ENCODE data around the gene MRAS. TPM values are rescaled to one million over a fixed set of nuclear protein-coding genes. Genes with fewer than 3 reads are reported as not detected.
"Not testable (repeated sequence)": the region's sequence is repeated elsewhere in the genome, so short reads cannot be mapped to it uniquely, and the experiment has no call there.

MRAS gene
- total RNA-seq, 1 experiment from 2014 or later: 2.3 TPM

DNA sequence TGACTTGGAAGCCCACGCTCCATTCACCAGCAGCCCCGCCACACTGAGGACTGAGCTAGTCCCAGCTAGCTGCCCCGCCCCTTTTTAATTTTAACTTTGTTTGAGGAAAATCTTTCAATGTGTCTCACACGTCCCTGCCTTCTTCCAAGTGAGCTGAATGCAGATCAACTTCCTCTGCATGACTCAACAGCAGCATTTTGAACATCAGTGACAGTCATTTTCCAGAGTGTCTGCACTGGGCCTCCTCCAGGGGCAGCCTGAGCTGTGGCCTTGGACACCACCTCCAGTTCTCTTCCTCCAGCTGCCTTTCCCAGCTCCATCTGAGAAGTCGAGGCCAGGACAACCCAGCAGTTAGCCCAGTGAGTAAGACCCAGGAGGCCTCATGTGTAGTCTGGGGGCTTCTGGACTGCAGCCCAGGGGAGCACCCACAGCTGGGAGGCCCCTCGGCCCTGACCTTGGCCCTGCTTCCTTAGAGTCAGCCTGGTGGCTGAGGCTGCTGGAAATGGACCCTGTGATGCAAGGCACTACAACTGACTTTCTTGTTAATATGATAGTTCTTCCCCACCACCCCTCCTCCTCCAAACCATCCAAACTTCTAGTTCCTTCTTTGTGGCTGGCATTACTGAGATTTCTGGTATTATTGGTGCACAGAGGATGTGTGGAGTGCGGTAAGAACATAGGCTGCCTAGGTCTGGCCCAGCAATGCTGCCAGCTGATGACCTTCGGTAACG is 64.6 kb downstream of the MRAS start:
- DNase-seq (ENCODE audit: low read depth): peak; percentile 71

DNA sequence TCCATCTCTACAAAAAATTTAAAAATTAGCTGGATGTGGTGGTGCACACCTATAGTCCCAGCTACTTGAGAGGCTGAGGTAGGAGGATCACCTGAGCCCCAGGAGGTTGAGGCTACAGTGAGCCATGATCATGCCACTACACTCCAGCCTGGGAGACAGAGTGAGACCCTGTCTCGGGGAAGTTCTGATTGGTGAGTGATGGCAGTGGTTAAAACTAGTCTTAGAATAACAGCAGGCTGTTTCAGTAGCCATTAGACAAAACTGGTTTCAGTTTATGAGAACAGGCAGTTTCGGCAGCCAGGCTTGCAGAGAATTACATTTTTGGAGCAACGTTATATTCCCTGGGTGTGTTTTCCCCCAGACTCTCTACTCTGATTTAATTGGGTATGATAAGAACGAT is 67.9 kb downstream of the MRAS start:
- DNase-seq (ENCODE audit: low read depth): not testable (repeated sequence)

DNA sequence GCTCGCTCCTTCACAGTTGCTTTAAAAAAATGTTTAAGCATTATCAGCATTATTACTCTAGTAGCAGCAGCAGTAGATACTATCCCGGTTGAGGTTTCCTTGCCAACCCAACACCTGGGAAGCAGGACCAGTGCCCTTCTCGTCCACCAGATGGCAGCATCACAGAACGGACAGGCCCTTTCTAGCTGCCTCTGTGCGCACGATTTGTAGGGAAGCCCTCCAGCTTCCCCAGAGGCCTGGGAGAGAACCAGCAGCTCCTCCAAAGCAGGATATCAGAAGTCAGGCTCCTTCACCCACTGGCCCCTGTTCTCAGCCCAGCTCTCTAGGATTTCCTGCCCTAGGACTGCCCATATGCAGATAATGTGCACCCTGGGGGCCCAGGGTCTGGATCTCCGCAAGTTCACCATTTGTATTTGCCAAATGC is 69.2 kb downstream of the MRAS start:
- peak; percentile 82 for DNase-seq (ENCODE audit: low read depth)

DNA sequence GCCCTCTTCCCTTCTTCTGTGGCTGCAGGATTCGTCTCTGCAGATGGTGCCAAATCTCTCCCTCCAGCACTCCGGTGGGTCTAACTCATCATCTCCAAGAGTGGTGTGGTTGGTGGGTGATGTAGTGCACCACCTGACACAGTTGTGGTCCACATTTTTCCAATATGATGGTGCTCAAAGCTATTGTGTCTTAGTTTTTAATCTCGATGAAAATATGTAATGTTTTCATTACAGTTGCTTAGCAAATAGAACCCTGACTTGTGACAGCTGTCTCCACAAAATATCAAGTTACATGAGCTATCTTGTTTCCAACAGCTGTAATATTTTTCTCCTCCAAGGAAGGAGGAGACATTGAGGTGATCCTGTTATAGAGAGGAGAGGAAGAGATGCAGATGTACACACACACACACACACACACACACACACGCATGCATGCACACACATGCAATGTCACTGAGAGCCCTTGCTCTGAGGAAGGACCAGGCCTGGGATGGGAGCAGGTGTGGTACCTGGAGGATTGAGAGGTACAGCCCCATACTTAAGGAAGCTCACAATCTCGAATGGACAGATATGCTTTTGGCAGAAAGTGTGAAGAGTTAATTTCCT is 70.3 kb downstream of the MRAS start:
- no peak for DNase-seq (ENCODE audit: low read depth)

DNA sequence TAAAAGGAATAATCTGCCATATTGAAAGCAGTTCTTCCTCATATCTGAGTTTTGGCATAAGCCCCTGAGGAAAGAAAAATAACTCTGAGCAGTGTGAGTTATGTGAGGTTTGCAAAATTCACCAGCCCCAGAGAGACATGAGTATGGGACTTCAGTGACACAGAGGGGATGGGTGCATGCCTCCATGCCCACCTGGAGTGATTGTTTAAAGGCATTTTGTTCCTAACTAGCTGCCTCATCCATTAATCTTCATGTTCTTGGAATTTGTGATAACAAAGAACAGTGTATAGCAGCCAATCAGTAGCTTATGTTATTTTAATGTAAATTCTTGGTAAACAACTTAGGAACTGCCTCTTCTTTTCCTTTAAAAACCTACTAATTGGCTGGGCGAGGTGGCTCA is 74.9 kb downstream of the MRAS start:
- no peak for DNase-seq (ENCODE audit: low read depth)

DNA sequence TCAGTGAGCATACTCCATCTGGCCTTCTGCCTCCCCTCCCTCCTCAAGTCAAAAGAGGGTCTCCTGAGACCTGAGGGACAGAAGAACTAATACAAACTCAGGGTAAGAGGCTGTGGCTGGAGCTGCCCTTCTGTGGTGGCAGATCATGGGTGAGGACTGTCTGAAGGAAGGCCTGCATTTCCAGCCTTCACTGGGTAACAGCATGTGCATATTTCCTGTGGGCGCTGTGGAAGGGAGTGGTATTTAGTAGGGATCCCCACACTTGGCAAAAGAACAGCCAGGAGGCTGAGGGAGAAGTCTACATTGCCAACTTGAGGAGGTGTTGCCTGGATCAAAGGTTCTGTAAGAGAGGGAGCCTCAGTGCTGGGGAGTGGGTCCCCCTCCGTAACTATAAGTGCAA is 75.9 kb downstream of the MRAS start:
- no peak for DNase-seq (ENCODE audit: low read depth)

DNA sequence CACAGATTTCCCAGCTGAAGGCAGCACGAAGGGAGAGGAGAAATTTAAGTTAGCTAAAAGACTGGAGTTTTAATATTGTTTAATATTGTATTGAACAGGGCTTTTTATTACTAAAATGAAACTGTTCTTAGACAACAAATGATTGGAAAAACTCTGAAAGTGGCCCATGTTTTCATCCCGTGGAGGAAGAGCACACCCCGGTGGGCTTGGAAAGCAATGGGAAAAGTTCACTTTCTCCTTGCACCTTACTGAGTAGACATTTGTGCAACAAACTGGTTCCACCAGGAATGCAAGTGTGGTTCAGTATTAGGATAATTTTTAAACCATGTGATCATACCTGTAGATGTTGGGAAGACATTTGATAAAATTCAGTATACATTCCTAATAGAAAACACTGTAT is 77.8 kb downstream of the MRAS start:
- no peak for DNase-seq (ENCODE audit: low read depth)

DNA sequence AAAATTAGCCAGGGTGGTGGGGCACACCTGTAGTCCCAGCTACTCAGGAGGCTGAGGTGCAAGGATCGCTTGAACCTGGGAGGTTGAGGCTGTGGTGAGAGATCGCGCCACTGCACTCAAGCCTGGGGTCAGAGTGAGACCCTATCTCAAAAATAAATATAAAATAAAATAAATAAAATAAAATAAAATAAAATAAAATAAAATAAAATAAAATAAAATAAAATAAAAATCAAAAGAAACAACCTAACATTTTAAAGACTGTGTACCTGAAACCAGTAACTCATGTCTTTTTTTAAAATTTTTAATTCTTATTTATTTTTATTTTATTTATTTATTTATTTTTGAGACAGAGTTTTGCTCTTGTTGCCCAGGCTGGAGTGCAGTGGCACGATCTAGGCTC is 78.4 kb downstream of the MRAS start:
- DNase-seq (ENCODE audit: low read depth): not testable (repeated sequence)

DNA sequence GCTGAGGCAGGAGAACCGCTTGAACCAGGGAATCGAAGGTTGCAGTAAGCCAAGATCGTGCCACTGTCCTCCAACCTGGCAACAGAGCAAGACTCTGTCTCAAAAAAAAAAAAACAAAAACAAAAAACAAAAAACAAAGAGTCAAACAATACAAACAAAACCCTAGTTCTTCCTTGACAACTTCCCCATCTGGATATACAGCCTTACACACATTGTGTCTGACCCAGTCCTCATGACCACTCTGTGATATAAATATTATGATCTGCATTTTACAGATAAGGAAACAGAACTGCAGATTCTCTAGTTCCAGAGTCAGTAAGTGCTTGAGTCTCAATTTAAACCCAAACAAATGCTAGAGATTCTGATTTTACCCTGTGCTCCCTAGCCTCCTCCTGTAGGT is 81.3 kb downstream of the MRAS start:
- DNase-seq (ENCODE audit: low read depth): no peak

DNA sequence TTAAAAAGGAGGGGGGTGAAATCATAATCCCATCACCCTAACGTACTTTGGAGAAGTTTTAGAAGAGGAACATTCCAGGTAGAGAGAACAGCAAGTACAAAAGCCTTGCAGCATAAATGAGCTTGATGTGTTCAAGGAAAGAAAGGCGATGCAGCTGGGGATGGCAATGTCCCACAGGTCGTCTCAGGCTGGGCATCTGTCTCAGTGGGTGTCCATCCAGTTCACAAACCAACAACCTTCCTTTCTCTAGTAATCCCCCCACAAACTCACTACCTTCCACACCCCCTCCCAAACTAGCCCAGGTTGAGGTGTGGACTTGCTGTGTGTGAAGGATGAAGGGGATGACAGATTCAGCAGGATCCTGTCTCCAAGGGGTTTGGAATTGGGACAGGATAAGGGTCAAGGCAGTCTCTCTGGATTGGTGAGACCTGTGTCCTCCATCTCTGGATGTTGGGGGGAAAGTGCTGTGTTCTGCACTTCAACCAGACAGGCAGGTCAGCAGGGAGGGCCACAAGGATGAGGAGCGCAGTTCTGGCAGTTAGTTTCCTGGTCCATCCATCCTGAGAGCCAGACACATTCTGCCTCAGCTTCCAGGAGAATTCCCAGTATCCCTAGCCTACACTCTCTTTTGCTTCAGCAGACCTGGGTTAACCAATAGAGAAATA is 84.3 kb downstream of the MRAS start:
- DNase-seq (ENCODE audit: low read depth): no peak

DNA sequence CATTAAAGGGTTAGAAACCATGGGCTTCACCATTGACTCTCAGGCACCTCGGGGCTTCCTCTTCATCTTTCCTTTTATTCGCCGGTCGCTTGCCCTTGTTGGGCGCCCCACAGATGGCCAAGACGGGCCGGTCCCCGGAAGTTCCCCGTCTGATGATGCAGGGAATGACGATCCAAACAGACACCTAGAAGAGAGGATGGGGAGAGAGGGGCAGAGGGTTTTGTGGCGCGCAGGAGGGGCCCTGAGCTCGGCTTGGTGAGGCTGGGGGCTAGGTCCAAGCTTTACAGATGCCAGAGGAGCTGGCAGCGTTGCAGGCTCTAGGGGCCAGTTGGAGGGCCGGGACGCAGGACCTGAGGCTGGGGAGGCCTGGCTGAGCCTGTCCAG is 85.5 kb downstream of the MRAS start:
- no peak for DNase-seq (ENCODE audit: low read depth)

DNA sequence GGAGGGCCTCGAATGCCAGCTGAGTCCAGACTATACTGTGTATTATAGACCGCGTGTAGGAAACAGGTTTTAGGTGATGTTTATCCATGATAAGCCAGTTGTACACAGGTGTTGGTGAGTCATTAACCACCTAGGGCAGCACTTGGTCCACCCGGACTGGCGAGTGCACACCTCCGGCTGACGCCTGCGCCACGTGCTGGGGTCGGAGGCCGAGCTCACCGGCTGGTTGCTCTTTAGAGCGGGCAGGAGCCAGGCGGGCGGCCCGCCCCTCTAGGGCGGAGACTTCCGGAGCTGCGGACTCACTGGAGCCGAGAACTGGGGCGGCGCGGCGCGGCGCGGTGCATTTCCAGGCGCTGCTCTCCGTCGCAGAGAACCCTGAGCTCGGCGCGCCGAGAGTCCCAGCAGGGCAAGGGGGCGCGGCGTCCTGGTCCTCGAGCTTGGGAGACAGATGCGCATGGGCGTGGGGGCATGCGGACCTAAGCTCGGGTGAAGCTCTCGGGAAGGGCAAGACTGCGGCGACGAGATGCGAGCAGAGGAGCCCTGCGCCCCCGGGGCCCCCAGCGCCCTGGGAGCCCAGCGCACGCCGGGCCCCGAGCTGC is 86.0 kb downstream of the MRAS start, which contains the start of gene ESYT3:
TSS of gene ESYT3 (plus strand) at position 341 of the 599 bp plus-strand sequence. CDS start at position 524, 183 bp downstream.
- no peak for DNase-seq (ENCODE audit: low read depth)

DNA sequence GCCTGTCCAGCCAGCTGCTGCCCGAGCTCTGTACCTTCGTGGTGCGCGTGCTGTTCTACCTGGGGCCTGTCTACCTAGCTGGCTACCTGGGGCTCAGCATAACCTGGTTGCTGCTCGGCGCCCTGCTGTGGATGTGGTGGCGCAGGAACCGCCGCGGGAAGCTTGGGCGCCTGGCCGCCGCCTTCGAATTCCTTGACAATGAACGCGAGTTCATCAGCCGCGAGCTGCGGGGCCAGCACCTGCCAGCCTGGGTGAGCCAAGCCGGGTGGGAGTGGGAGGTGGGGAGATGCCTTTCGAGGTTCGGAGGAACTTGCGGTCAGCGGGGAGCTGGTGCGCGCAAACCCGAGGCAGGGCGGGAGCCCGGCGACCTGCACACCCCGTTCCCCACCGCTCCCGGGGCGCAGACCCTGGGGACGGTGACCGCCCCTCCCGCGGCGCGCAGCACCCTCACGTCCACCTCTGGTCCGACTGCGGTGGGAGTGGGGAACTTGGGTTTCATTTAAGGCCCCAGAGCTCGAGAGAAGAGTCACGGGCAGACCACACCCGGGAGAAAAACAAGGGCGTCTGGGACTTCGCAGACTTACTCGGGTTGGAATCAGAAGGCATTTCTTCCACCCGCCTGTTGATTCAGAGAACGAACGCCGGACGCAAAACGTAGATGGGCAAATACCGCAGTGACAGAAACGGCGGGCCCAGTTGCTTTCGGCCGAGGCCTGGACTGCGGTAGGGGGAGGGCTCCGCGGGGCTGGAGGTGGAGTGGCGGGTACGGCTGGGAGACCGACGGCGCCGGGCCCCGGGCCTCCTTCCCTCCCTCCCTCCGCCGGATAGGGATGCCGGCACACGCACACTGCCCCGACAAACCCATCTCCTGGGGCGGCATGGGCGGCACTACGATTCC is 86.7 kb downstream of the MRAS start:
- no peak for DNase-seq (ENCODE audit: low read depth)

DNA sequence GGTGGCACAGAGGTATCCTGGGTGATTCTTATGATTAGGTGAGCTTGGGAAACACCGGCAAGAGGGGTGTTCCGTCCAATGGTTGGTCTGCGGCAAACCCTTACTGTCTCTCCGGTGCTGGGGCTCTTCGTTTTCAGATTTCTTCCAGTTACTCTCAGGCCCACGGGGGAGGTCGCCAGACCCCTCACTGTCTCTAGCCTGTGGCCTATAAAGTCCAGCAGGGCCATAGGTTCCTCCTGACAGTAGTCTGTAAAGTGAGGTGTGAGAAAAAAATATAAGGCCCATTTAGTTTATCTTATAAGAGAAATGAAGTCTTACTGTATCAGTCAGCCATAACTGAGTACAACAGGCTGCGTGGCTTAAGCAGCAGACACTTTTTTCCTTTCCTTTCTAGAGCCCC is 87.5 kb downstream of the MRAS start:
- no peak for DNase-seq (ENCODE audit: low read depth)

DNA sequence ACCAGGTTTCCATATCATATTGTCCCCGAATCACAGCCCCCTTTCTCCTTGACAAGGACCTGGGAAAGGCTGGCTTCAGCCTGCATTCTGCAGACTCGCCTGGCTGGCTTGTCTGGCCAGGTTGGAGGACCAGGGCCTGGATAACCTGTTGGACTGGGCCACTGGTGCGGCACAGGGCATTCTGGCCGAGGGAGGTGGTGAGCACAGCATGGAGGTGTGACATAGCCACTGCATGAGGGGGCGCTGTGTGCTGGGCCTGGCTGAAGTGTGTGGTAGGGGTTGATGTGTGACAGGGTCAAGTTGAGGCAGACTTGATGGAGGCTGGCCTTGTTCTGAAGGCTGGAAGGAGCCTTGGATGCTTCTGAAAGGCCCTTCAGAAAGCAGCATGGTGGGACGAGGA is 88.9 kb downstream of the MRAS start:
- no peak for DNase-seq (ENCODE audit: low read depth)

DNA sequence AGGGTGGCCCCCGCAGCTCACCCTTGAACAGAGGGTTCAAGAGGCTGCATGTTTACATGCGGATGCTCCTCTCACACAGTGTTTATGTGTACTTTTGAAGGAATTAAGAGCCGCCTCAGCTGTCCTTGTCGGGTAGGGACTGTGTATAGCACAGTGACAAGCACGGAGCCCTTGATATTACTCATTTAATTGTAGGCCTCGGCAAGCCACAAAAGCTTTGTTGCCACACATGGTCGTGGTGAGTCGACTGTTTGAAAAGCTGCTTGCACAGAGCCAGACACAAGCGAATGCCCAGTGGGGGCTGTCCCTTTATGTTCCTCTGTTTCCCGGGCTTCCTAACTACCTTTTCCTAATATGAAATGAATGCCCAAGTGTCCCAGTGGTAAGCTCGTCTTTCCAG is 90.5 kb downstream of the MRAS start:
- no peak for DNase-seq (ENCODE audit: low read depth)

DNA sequence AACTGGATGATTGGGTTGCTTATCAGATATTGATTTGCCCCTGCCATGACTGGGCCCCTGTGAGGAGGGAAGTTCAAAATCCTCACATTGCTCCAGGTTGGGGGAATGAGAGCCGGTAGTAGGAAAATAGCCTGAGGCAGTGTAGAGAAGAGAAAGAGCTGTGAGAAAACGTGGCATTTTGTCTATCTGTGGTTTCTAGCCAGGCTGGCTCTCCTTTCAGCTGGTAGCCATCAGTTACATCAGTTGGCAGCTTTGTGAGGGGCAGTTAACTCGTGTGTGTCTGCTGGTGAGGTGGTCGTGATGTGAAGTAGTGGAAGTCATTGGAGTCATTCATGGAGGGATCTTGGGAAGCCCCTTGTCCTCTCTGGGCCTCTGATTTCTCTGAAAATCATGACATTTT is 91.3 kb downstream of the MRAS start:
- DNase-seq (ENCODE audit: low read depth): no peak

DNA sequence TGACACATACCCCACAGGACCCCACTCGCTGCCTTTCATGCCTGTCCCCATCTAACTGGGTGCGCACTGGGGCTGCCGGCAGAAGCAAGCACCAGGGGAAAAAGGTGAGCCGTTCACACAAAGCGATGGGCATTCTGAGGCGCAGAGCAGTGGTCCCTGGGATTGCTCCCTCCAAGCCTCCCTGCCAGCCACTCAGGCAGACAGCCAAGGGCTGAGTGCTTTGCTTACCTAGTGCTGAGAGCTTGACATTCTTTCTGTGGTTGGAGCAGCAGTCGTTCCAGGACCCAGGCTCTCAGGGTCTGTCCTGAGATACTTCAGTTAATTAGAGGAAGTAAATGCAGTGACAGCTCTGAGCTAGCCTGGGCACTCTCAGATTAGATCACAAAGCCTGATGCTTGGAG is 91.7 kb downstream of the MRAS start:
- DNase-seq (ENCODE audit: low read depth): no peak

DNA sequence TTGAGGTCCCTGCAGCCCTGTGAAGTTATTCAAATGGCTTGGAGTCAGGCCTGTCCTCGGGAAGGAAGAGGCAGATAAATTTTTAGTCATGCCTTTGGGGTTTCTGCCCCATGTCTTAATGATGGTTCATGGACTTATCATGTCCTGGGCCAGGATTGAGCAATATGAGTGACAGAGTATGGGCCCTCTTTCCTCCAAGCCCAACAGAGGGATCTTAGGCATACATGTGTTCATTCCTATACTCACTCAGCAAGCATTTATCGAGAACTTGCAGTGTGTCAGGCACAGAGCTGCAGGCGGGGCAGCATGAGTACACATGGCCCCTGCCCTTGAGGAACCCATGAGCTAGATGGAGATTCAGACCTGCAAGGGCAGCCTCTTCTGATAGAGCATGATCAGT is 92.2 kb downstream of the MRAS start:
- no peak for DNase-seq (ENCODE audit: low read depth)

DNA sequence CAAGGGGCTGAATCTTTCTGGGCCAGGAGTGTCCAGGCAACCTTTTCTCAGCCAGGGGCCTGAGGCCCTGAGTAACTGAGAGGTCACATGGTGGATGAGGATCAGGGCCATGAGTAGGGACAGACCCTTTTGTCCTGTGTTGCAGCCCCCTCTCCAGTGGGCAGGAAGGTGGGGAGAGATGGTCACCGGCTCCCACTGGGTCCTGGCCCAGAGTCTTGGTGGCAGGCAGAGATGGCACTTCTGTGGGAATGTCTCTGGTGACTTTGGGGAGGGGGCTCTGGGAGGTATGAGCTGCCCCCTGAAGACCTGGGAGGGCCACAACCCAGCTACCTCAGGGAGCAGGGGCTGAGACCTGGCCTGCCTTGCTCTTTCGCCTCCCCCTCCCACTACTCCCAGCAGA is 92.9 kb downstream of the MRAS start:
- DNase-seq (ENCODE audit: low read depth): no peak

DNA sequence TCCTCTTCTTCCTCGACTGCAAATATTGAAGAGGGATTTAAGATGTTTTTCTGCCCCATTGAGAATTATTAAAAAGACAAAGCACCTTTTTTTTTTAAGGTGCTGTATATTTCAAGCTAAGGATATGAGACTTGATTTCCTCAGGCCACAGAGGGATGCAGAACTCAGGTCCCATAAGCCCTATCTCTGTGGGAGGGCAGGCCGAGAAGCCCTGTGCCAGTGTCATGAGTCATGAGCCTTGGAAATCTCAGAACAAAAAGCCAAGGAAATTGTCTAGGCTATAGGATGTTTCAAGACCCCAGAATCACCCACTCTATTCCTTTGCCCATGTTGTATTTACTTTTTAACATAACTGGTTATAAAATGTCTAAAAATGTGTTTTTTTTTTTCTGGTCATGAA is 93.4 kb downstream of the MRAS start:
- peak; percentile 77 for DNase-seq (ENCODE audit: low read depth)
